Measurements from ENCODE around the gene FBXO42.

GRCh38 chr1:16246961-16247360 lies 105.3 kb downstream of the FBXO42 start:
- TF ChIP-seq EZH2 (IDR thresholded peaks at IDR 0.05; ENCODE audit: low read depth), result no peak
- TF ChIP-seq CTCF (conservative IDR thresholded peaks at IDR 0.05), result no peak

Data from PC-9 (cell line).